Hepatocyte (in vitro differentiated cells): ENCODE measurements around the gene COL5A2.

Experiments used
- EZH2 ChIP-seq: fragments of 200-600 bp; sonication (generic); IDR thresholded peaks from 2 replicates; pipeline ENCODE4 v1.6.1; 2016; ENCODE audit warnings: antibody characterized with exemption, mild to moderate bottlenecking, borderline replicate concordance
- EZH2phosphoT487 ChIP-seq: fragments of 200-600 bp; sonication (generic); IDR thresholded peaks from one replicate; pipeline ENCODE4 v1.6.1; 2018; ENCODE audit warnings: antibody characterized with exemption, mild to moderate bottlenecking, low read depth, moderate library complexity; ENCODE audit not compliant: unreplicated experiment, severe bottlenecking

DNA sequence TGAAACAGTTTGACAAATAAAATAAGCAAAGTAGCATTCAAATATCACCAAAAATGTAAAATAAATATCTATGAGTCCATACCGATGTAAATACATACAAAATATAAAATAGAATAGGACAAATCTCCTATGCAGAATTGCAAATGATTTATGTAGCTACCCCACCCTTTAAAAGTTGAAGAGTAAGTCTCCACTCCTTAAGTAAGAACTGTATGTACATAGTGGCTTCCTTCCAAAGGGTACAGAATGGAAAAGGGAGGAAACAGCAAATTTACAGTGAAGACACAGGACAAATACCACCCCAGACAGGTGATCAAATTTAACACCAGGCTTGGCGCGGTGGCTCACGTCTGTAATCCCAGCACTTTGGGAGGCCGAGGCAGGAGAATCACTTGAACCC is 40.8 kb downstream of the COL5A2 start:
- TF ChIP-seq EZH2 (no peak), EZH2phosphoT487 (no peak)
